Measurements from ENCODE around the gene DOCK1.

DOCK1 gene

GRCh38 chr10:127043301-127043700 lies 138.1 kb downstream of the DOCK1 start:
- no peak for DNase-seq

DNA sequence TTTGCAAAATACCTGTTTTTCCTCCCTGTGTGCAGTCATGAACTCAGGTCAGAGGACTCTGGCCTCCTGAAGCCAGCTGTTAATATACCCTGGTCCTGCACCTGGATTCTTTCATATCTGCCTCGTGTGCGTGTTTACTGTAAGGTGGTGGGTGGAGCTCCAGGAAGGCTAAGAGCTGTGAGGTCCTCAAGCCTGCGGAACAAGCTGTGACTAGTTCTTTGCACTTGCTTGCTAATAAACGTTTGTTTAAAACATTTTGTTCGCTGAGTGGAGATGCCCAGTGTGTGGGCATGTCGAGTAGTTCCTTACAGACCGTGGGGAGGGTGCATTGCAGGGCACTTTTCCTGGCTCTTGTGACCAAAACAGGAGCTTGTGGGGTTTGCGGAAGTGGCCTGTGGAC lies 139.0 kb downstream of the DOCK1 start:
- DNase-seq, result no peak

DNA sequence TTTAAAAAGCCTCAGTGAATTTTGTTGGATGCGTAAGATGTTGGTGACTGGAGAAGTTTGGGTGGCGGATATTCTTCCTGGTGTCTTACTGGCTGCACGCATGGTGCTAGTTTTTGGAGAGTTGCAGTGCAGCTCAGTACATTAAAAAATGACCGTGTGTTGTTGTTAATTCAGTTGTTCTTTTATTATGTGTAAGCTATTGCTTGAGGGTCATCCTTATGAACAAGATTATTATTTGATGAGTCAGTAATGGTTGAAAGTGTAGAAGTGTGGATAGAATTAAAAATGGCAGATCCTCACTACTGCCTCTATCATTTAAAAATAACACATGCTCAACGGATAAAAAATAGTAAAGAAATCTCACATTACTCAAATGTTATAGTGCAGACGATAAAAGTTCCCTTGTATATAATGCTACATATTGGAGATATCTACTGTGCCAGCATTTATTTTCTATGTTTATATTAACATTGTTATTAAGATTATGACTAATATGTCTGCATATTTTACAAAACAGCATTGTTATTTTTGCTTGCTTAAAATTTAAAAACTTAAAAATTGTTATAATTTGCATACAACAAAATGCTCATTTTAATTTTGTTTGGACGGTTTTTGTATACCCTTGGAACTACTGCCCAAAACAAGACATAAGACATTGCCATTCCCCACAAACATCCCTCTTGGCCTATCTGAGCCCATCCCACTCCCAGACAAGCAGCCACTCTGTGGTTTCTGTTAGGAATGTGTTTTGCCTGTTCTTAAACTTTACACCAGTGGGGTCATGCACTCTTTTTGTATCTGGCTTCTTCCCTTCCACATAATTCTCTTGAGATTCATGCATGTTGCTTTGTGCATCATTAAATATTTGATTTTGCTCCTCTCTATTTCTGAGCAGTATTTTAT lies 142.0 kb downstream of the DOCK1 start:
- no peak for DNase-seq

DNA sequence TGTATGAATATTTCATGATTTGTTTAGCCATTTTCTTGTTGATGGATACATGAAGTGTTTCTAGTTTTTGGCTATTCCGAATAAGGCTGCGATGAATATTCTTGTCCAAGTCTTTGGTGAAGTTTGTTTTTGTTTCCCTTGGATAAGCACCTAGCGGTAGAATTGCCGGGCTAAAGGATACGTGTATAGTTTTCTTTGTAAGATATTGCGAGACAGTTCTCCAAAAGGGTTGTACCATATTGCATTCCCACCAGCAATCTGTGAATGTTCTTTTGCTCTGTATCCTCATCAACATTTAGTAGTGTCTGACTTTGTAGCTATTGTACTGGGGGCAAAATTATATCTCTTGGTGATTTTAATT lies 142.6 kb downstream of the DOCK1 start:
- DNase-seq, result no peak

DNA sequence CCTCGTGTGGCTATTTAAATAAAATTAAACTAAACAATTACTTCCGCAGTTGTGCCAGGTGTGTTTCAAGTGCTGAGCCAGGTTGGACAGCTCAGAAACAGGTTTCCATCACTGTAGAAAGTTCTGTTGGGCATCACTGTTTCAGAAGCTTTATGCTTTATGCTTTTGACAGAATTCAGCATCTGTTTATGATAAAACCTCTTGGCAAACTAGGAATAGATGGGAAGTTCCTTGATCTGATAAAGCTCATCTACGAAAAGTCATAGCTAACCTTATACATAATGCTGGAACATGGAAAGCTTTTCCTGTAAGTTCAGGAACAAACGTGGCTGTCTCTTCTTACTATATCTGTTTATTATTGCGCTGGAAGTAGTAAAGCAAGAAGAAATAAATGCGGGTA lies 143.4 kb downstream of the DOCK1 start:
- no peak for DNase-seq

DNA sequence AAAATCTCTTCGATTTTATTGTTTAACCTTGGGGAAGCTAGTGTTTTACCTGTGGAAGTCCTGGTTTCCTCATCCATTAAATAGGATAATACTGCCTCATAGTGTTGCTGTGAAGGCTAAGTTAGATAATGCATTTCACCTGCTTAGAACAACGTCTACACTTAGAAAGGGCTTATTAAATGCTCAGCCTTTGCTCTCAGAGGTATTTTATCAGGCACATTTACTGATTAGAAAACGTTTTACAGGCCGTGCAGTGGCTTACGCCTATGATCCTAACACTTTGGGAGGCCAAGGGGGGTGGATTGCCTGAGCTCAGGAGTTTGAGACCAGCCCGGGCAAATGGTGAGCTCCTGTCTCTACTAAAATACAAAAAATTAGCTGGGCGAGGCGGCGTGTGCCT lies 146.8 kb downstream of the DOCK1 start:
- no peak for DNase-seq

DNA sequence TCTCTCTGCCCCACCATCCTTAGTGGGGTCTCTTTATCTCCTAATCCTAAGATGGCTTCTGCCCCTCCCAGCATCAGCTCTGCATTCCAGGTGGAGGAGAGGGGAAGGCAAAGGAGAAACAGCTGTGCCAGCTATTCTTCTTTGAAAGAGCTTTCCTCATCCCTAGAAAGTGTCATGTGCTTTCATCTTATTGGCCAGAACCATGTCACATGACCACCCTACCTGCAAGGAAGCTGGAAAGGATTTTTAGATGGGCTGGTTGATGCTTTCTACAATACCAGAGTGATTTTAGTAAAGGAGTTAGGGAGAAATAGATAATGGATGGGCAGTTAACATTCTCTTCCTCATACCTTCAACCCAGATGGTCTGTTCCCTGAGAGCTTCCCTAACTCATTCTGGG lies 150.0 kb downstream of the DOCK1 start:
- no peak for DNase-seq

GRCh38 chr10:127059314-127059713 lies 154.1 kb downstream of the DOCK1 start:
- no peak for DNase-seq

- no peak for DNase-seq
Measured at GRCh38 chr10:127063762-127064161, 158.5 kb downstream of the DOCK1 start.

DNA sequence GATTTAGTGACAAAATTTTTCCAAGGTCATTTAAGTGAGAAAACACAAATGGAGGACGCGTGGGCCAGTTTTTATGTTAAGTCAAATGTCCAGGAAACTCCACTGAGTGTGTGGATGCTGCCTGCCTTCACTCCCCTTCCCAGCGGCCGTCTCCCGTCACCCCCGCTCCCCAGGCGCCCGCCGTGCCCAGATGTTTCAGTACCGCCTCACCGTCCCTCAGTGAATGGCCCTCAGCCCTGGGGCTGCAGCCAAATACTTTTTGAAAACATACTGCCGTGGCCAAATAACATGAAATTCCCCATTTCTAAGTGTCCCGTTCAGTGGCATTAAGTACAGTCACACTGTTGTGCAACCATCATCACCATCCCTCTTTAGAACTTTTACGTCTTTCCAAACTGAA lies 159.2 kb downstream of the DOCK1 start:
- DNase-seq, result no peak

DNA sequence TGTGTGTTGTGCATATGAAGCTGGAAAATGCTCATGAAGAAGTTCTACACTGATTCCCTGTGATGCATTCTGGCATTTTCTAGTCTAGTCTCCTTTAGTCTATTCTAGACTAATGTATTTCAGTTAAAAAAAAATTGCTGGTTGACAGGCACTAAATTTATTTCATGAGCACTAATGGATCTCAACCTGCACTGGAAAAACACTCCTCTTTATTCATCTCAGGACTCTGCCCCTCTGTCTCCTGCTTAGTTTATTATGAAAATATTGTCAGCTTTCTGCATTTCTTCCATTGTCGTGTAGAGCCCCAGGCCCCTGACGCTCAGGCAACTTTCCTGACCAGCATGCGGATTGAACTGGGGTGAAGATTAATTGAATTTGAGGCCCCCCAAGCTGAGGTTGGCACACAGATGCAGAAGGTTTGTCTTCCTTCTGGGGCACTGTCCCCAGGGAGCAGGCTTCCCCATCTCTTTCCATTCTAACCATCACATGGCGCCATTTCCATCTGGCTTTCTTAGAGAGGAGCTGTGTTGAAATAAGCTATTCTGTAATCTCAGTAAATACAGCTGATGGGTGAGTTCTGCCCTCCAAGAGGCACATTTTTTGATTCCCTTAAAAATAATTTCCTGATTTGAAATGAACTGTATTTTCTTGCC lies 162.4 kb downstream of the DOCK1 start:
- no peak for DNase-seq

DNA sequence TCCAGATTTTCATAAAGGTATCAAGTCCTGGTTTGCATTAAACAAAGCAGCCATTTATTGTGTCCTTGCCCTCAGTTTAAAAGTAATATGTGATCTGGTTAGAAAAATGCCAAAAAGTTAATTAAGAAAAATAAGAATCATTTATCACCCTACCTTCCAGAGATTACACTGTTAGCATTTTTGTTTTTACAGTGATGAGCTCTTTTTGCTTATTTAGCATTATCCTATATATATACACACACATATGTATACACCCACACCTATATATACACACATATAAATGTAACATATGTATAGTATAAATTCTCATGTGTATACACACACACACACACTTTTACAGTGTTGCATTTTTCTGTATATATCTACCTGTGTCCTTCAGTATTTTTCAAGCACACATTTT lies 163.3 kb downstream of the DOCK1 start:
- DNase-seq, result no peak

GRCh38 chr10:127069436-127069835 lies 164.2 kb downstream of the DOCK1 start:
- no peak for DNase-seq

GRCh38 chr10:127071126-127071525 lies 165.9 kb downstream of the DOCK1 start:
- DNase-seq, result no peak

DNA sequence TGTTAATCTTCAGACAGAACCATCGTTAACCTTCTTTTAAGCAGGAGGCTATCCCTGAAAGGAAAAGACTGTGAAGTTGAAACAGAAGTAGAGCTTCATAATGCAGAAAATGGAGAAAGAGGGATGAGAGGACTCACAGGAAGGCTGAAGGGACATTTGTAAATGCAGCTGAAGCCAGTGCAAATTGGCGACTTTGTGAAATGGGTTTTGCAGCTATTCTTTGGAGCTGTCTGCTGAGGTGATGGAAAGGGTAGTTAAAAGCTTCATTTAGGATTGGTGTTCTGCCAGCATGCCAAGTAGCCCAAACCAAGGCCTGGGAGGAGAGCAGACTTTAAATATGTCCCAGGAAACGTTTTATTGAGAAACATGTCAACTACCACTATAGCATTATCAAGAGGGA lies 168.4 kb downstream of the DOCK1 start:
- no peak for DNase-seq

DNA sequence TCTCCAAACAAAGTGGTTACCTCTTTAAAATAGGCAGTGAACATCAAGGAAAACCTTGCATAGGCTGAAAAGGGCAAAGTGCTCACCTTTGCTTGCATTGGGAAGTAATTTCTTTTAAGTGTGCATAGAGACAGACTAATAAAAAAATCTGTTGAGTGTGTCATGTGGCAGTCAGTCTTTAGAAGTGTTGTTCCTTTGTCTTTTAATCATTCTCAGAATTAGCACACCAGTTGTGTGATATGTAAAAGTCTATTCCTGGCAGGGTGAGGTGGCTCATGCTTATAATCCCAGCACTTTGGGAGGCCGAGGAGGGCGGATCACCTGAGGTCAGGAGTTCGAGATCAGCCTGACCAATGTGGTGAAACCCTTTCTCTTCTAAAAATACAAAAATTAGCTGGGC lies 174.2 kb downstream of the DOCK1 start:
- no peak for DNase-seq

- no peak for DNase-seq
Measured at GRCh38 chr10:127080317-127080716, 175.1 kb downstream of the DOCK1 start.

DNA sequence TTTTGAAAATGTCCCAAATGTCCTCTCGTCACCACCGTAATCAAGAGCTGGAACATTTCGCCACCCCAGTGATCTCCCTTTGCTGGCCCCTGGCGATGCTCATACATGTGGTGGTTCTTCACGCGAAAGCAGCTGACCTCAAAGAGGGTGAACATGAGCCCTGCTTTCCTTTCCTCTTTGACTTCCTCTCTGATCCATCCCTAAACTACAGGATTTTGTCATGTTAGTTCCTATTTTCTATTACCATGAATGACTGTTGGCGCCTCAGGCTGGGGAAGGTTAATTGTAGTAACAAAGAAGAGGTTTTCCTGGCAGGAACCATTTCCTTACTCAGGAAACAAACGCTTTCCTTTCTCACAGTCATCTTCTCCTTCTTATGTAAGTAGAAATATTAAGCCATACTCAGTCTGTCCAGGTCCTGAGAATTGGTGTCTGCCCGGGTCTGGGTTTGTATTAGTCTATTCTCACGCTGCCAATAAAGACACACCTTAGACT lies 176.7 kb downstream of the DOCK1 start:
- DNase-seq, result no peak

GRCh38 chr10:127082651-127083050 lies 177.4 kb downstream of the DOCK1 start:
- DNase-seq, result no peak

DNA sequence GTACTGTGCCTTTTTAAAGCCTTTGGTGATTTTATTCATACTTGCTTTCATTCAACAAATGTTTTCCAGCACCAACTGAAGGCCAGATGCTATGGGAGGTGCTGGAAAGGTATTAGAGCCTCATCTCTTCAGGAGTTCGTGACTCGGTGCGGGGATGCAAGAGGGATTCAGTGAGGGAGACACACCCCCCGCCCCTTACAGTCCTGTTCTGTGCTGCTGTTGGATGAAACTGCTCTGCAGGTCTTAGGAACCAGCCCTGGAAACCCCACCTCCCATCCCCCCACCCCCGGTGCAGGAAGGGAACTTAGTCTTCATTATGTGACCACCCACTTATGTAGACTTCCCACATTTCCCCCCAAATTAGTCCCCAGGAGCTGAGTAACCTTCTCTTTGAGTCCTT lies 180.7 kb downstream of the DOCK1 start:
- DNase-seq, result no peak

DNA sequence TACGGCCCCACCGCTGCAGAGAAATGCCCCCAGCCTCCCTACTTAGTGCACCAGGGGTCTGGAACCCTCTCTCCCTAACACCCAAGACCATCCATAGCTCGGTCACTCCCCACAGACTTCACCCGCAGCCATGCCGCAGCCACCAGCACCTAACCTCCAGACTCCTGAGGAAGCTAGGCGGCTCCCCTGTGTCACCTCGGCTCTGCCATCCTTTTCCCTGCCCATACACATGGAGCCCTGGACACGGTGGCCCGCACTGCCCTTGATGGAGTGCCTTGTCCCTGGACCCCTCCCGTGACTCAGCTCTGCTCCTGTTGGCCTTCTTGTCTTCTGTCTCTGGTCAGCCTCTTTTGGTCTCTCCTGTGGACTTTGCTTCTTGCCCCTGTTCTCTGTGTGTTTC lies 183.7 kb downstream of the DOCK1 start:
- no peak for DNase-seq

DNA sequence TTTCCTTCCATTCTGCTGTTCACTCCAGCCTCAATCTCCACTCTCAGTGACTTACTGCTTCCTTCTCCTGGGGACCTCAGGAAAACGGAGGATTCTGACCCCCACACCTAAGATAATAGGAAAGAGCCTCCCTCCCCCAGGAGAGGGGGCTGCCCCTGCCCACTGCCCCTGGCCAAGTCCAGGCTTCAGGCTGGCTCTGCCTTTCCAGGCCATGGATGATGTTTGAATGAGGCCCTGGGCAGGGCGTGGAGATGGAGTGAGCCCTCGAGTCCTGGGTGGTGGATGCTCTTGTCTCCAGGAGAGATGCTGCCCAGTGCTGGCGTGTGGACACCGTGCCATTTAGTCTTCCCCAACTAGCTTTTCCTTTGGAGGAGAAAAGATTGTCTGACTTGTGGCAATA lies 184.2 kb downstream of the DOCK1 start:
- no peak for DNase-seq

DNA sequence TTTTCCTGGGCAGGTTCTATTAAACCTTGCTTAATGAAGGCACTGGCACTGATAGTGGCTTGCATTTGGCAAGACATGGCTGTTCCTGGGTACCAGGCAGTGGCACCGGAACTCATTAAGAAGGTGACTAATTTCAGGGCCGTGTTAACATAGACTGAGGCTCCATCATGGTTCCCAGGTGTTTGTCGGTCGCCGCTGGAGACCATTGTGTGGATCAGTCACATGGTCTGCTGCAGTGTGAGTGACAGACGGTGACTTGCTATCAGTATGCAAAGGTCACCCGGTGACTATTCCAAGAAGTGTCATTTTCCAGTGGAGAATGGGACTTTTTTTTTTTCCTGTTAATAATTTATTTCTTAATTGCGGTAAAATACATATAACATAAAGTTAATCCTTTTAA lies 184.9 kb downstream of the DOCK1 start:
- no peak for DNase-seq

- no peak for DNase-seq
Measured at GRCh38 chr10:127091354-127091753, 186.1 kb downstream of the DOCK1 start.

- DNase-seq, result no peak
Measured at GRCh38 chr10:127092916-127093315, 187.7 kb downstream of the DOCK1 start.
